HFFc6 (cell line): Measurements from ENCODE around the gene TMEM134. TPM values are rescaled to one million over a fixed set of nuclear protein-coding genes. Genes with fewer than 3 reads are reported as not detected.
"Not testable (repeated sequence)": the region's sequence is repeated elsewhere in the genome, so short reads cannot be mapped to it uniquely, and the experiment has no call there.

Experiments used
- DNase-seq: peaks from one replicate; pipeline ENCODE4 v3.0.0-alpha.2; 2018
- H3K27ac Mint-ChIP-seq: 2 replicates; pipeline ENCODE4 v1.8.0; 2020; ENCODE audit warnings: mild to moderate bottlenecking, mixed read lengths
- H3K27me3 Mint-ChIP-seq: 2 replicates; pipeline ENCODE4 v1.8.0; 2021; ENCODE audit warnings: mild to moderate bottlenecking, moderate library complexity, mixed read lengths; ENCODE audit not compliant: insufficient read depth
- H3K36me3 Mint-ChIP-seq: 2 replicates; pipeline ENCODE4 v1.8.0; 2021; ENCODE audit warnings: low read depth, mixed read lengths
- H3K4me1 Mint-ChIP-seq: 2 replicates; pipeline ENCODE4 v1.8.0; 2020; ENCODE audit warnings: low read depth, mixed read lengths
- H3K4me3 Mint-ChIP-seq: 2 replicates; pipeline ENCODE4 v1.8.0; 2020; ENCODE audit warnings: mild to moderate bottlenecking, moderate library complexity, mixed read lengths
- H3K9me3 Mint-ChIP-seq: 2 replicates; pipeline ENCODE4 v1.8.0; 2020; ENCODE audit warnings: mild to moderate bottlenecking, mixed read lengths
- CTCF ChIP-seq: fragments of 200-600 bp; sonication (generic); IDR thresholded peaks from 2 replicates; pipeline ENCODE4 v1.5.0; 2021; ENCODE audit warnings: antibody characterized with exemption, mild to moderate bottlenecking
- total RNA-seq, 6 experiments: library from RNA; stranded (reverse); fragmentation: NEBNext Ultra II Directional; extraction: Animal tissue kit (Norgen Biotek cat#: 25700); gene quantifications; 2 replicates in 1 of 6; 3 replicates in 5 of 6; pipeline ENCODE4 v1.2.3, GENCODE V29; 2021

The TMEM134 gene
- total RNA-seq, 6 experiments from 2014 or later: 28.5 to 43.7 (median 32.2) TPM

- Mint-ChIP-seq H3K27me3 (no peaks in the 10 kb centered on the region; the same call in none of the 2 replicates), H3K9me3 (no peaks in the 10 kb centered on the region), H3K27ac (peak overlapping the region; percentile 86), H3K36me3 (peaks cover 8% of the 10 kb centered on the region), H3K4me1 (peaks cover 6% of the 10 kb centered on the region; the same call in 1 of the 2 replicates), H3K4me3 (peak overlapping the region; percentile 96)
- no peak for DNase-seq
- TF ChIP-seq CTCF: no peak
Measured at GRCh38 chr11:67429038-67429668, 39.9 kb downstream of the TMEM134 start.

GRCh38 chr11:67428052-67429001 is 40.7 kb downstream of the TMEM134 start, which contains the start of gene RPS6KB2:
Gene RPS6KB2 (plus strand): TSS chr11:67428494. CDS start chr11:67428546, 52 bp downstream.
- DNase-seq: peak; percentile 95
- peaks cover 8% of the 10 kb centered on the region for H3K36me3 Mint-ChIP-seq
- H3K27ac Mint-ChIP-seq: peak within 1 kb of the TSS; percentile 86
- TF ChIP-seq CTCF: no peak
- no peaks in the 10 kb centered on the region for H3K9me3 Mint-ChIP-seq
- peaks cover 6% of the 10 kb centered on the region; the same call in 1 of the 2 replicates for H3K4me1 Mint-ChIP-seq
- no peaks in the 10 kb centered on the region; the same call in none of the 2 replicates for H3K27me3 Mint-ChIP-seq
- peak within 1 kb of the TSS; percentile 96 for H3K4me3 Mint-ChIP-seq

DNA sequence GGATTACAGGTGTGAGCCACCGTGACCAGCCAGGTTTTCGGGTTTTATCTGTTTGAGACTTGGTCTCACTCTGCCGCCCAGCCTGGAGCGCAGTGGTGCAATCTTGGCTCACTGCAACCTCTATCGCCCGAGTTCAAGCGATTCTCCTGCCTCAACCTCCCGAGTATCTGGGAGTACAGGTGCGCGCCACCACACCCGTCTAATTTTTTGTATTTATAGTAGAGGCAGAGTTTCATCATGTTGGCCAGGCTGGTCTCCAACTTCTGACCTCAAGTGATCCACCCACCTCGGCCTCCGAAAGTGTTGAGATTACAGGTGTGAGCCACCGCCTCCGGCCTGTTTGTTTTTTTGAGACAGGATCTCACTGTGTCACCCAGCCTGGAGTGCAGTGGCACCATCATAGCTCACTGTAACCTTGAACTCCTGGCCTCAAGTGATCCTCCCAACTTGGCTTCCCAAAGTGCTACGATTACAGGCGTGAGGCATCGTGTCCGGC is 41.6 kb downstream of the TMEM134 start:
- not testable (repeated sequence) for H3K4me1 Mint-ChIP-seq, H3K27me3 Mint-ChIP-seq, H3K36me3 Mint-ChIP-seq, DNase-seq, H3K9me3 Mint-ChIP-seq, H3K27ac Mint-ChIP-seq
- H3K4me3 Mint-ChIP-seq: peak overlapping the region; percentile 96

- no peak for TF ChIP-seq CTCF
- Mint-ChIP-seq H3K4me3 (no peak overlapping the region), H3K27me3 (no peaks in the 10 kb centered on the region; the same call in none of the 2 replicates), H3K4me1 (peaks cover 6% of the 10 kb centered on the region; the same call in 1 of the 2 replicates), H3K9me3 (no peaks in the 10 kb centered on the region), H3K36me3 (no peaks in the 10 kb centered on the region), H3K27ac (no peak overlapping the region)
- DNase-seq: no peak
Measured at GRCh38 chr11:67423891-67424613, 45.0 kb downstream of the TMEM134 start.

DNA sequence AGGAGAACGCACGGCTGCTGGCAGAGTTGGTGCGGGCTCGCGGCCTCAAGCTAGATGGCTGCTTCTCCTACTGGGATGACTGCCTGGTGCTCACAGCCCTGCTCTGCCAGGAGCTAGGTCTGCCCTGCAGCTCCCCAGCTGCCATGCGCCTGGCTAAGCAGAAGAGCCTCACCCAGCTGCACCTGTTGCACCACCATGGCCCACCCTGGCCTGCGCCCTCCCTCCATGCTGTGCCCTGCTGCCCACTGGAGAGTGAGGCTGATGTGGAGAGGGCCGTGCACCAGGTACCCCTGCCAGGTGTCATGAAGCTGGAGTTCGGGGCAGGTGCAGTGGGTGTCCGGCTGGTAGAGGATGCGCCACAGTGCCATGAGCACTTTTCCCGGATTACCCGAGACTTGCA is 45.6 kb downstream of the TMEM134 start:
- H3K27ac Mint-ChIP-seq: no peak overlapping the region
- no peaks in the 10 kb centered on the region for H3K9me3 Mint-ChIP-seq
- DNase-seq: no peak
- no peak overlapping the region for H3K4me3 Mint-ChIP-seq
- H3K27me3 Mint-ChIP-seq: no peaks in the 10 kb centered on the region; the same call in none of the 2 replicates
- no peaks in the 10 kb centered on the region for H3K36me3 Mint-ChIP-seq
- TF ChIP-seq CTCF: no peak
- peaks cover 6% of the 10 kb centered on the region; the same call in 1 of the 2 replicates for H3K4me1 Mint-ChIP-seq
